ENCODE results near the gene EBI3.
"Not testable (repeated sequence)": the region's sequence is repeated elsewhere in the genome, so short reads cannot be mapped to it uniquely, and the experiment has no call there.

Gene EBI3

DNA sequence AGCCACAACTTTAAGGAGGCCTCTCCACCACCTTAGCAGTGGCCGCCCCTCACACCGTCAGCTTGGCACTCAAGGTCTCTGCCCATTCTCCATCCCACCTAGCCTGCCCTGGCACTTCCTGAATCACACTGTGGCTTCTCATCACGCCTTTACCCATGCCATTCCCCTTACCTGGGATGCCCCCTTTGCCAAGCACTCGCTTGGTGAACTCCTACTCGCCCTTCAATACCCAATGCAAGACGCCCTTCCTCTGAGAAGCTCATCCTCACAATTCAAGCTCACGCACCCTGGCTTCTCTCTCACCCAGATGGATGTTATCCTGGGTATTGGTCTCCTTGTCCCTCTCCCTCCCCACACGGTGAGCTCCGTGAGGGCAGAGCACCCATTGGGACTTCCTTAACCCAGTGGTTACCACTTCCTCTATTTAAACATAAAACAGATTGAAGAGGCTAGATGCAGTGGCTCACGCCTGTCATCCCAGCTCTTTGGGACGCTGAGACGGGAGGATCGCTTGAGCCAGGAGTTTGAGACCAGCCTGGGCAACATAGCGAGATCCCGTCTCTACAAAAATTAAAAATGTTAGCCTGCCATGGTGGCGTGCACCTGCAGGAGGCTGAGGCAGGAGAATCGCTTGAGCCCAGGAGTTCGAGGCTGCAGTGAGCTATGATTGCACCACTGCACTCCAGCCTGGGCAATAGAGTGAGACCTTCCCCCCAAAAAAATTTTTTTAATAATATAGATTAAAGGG is 37.1 kb downstream of the EBI3 start:
- TF ChIP-seq, protein P1, sequence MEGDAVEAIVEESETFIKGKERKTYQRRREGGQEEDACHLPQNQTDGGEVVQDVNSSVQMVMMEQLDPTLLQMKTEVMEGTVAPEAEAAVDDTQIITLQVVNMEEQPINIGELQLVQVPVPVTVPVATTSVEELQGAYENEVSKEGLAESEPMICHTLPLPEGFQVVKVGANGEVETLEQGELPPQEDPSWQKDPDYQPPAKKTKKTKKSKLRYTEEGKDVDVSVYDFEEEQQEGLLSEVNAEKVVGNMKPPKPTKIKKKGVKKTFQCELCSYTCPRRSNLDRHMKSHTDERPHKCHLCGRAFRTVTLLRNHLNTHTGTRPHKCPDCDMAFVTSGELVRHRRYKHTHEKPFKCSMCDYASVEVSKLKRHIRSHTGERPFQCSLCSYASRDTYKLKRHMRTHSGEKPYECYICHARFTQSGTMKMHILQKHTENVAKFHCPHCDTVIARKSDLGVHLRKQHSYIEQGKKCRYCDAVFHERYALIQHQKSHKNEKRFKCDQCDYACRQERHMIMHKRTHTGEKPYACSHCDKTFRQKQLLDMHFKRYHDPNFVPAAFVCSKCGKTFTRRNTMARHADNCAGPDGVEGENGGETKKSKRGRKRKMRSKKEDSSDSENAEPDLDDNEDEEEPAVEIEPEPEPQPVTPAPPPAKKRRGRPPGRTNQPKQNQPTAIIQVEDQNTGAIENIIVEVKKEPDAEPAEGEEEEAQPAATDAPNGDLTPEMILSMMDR (IDR thresholded peaks at IDR 0.05; ENCODE audit: insufficient read depth, low read depth, low read length, missing control alignments) = no peak
- no peak overlapping the region for H3K4me3 ChIP-seq (ENCODE audit: low read length)
- no peak for DNase-seq (ENCODE audit: low read depth)

DNA sequence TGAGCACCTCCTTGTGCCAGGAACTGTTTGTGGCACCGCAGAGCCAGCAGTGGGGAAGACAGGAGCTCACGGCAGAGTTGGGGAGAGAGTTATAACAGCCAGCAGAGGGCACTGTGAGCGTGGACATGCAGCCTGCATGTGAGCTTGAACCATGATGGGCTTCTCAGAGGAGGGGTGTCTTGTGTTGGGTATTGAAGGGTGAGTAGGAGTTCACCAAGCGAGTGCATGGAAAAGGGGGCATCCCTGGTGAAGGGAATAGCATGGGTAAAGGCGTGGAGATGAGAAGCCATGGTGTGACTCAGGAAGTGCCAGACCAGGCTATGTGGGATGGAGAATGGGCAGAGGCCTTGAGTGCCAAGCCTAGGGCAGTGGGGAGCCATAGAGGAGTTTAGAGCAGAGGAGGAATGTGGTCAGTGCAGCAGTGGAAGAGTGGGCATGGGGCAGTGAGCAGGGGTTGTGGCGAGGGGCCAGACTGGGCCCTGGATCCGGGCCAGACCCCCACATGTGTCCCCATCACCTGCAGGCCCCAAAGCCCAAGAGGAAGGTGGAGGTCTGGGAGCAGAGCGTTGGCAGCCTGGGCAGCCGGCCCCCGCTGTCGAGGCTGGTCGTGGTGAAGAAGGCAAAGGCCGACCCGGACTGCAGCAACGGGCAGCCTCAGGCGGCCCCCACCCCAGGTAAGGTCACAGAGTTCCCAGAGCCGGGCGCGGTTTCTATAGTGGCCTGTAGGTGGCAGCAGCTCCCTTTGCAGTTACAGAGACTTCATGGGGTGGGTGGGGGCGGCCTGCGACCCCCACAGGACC is 38.0 kb downstream of the EBI3 start:
- peak; percentile 66 for DNase-seq (ENCODE audit: low read depth)
- H3K4me3 ChIP-seq (ENCODE audit: low read length) = no peak overlapping the region
- TF ChIP-seq, protein P1 (IDR thresholded peaks at IDR 0.05; ENCODE audit: insufficient read depth, low read depth, low read length, missing control alignments) = peak; percentile 74

DNA sequence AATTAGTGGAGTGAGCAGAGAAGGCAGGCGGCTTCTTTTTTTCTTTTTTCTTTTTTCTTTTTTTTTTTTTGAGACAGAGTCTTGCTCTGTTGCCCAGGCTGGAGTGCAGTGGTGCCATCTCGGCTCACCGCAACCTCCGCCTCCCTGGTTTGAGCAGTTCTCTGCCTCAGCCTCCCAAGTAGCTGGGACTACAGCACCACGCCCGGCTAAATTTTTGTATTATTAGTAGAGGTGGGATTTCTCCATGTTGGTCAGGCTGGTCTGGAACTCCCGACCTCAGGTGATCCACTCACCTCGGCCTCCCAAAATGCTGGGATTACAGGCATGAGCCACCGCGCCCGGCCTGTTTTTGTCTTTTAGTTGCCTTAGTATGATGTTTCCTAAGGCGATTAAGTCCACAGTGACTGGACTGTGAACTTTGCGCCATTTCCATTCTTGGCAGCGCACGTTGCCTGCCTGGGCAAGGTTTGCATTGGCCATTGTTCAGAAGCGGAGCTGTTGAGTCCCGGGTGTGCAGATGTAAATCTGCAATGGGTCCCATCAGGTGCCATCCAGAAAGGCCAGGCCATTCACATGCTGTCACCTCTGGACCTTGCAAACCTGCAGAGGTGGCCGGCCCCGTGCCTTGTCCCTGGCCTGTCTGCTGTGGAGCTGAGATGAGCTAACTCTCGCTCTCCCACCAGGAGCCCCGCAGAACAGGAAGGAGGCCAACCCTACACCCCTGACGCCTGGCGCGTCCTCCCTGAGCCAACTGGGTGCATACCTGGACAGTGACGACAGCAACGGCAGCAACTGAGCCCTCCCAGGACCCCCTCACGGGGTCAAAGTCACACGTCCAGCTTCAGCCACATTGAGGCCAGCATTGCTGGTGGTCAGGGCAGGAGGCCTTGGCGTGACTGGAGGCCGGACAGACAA is 38.8 kb downstream of the EBI3 start:
- H3K4me3 ChIP-seq (ENCODE audit: low read length) = no peak overlapping the region
- no peak for DNase-seq (ENCODE audit: low read depth)
- TF ChIP-seq, protein P1 (IDR thresholded peaks at IDR 0.05; ENCODE audit: insufficient read depth, low read depth, low read length, missing control alignments) = no peak

DNA sequence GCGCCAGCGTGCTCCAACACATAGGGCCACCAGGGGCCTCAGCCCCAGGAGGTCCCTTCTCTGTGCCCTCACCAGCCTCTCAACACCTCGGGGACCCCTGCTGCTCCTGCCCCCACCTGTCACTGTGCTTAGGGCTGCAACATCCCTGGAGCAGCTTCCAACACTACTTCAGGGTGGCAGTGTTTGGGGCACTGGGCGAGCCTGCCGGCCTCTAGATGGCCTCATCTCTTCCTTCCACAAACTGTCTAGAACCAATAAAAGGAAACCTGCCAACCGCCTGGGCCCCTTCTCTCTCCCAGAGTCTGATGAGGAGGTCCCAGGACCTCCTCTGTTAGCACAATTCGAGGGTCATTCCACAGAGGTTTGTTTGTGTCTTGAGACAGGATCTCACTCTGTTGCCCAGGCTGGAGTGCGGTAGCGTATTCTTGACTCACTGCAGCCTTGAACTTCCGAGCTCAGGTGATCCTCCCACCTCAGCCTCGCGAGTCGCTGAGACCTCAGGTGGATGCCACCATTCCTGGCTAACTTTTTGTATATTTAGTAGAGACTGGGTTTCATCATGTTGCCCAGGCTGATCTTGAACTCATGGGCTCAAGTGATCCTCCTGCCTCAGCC is 39.6 kb downstream of the EBI3 start:
- no peak overlapping the region for H3K4me3 ChIP-seq (ENCODE audit: low read length)
- DNase-seq (ENCODE audit: low read depth) = no peak
- TF ChIP-seq, protein P1 (IDR thresholded peaks at IDR 0.05; ENCODE audit: insufficient read depth, low read depth, low read length, missing control alignments) = no peak

DNA sequence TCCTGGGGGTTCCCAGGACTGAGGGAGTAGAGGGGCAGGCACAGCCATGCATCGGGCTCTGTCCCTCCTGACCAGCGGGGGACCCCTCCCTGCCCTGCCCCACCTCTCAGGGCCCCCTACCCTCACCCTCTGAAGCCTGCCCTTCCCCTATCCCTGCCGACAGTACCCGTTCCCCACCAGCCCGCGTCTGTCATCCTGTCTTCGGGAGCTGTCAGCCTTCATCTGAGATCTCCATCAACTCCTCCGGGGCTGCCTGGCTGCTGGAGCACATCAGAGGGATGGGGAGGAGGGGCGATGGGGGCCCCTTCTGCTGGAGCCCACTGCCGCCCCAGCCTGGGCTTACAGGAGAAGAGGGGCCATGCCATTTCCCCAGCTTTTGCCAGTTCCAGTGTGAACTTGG is 43.6 kb downstream of the EBI3 start:
- H3K4me3 ChIP-seq (ENCODE audit: low read length) = no peak overlapping the region
- no peak for DNase-seq (ENCODE audit: low read depth)
- TF ChIP-seq, protein P1 (IDR thresholded peaks at IDR 0.05; ENCODE audit: insufficient read depth, low read depth, low read length, missing control alignments) = no peak

DNA sequence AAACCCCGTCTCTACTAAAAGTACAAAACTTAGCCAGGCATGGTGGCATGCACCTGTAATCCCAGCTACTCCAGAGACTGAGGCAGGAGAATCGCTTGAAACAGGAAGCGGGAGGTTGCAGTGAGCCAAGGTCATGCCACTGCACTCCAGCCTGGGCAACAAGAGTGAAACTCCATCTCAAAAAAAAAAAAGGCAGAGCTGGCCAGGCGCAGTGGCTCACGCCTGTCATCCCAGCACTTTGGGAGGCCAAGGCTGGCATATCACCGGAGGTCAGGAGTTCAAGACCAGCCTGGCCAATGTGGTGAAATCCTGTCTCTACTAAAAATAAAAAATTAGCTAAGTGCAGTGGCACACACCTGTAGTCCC is 45.0 kb downstream of the EBI3 start:
- not testable (repeated sequence) for DNase-seq (ENCODE audit: low read depth); H3K4me3 ChIP-seq (ENCODE audit: low read length)

All from epithelial cell of esophagus (primary cell).